ENCODE measurements around the gene EXOC2.
"Not testable (repeated sequence)": the region's sequence is repeated elsewhere in the genome, so short reads cannot be mapped to it uniquely, and the experiment has no call there.

Gene EXOC2

GRCh38 chr6:593139-593906 is 99.6 kb downstream of the EXOC2 start:
- DNase-seq (ENCODE audit: low spot score), result peak; percentile 33
- peak; percentile 68 for FAIRE-seq

- FAIRE-seq (no peak), DNase-seq (ENCODE audit: low spot score) (no peak)
These were observed 103.8 kb downstream of the EXOC2 start for GRCh38 chr6:589090-589489.

GRCh38 chr6:586553-586952 is 106.4 kb downstream of the EXOC2 start:
- DNase-seq (ENCODE audit: low spot score) (no peak), FAIRE-seq (no peak)

- FAIRE-seq (no peak), DNase-seq (ENCODE audit: low spot score) (no peak)
These were observed 109.3 kb downstream of the EXOC2 start for GRCh38 chr6:583635-584034.

- DNase-seq (ENCODE audit: low spot score), result no peak
- no peak for FAIRE-seq
These were observed 109.8 kb downstream of the EXOC2 start for GRCh38 chr6:583116-583515.

- no peak for DNase-seq (ENCODE audit: low spot score)
- no peak for FAIRE-seq
These were observed 110.6 kb downstream of the EXOC2 start for GRCh38 chr6:582370-582769.

GRCh38 chr6:579339-579738 is 113.6 kb downstream of the EXOC2 start:
- DNase-seq (ENCODE audit: low spot score) (no peak), FAIRE-seq (no peak)

GRCh38 chr6:572596-573265 is 120.2 kb downstream of the EXOC2 start:
- no peak for FAIRE-seq

GRCh38 chr6:571892-572291 is 121.0 kb downstream of the EXOC2 start:
- DNase-seq (ENCODE audit: low spot score) (no peak), FAIRE-seq (no peak)

More at GRCh38 chr6:572596-573265, 120.2 kb downstream of the EXOC2 start:
- no peak for DNase-seq (ENCODE audit: low spot score)

- DNase-seq (ENCODE audit: low spot score) (no peak), FAIRE-seq (no peak)
These were observed 122.1 kb downstream of the EXOC2 start for GRCh38 chr6:570825-571224.

GRCh38 chr6:568954-569523 is 123.9 kb downstream of the EXOC2 start:
- no peak for DNase-seq (ENCODE audit: low spot score)
- FAIRE-seq, result no peak

GRCh38 chr6:568085-568484 is 124.9 kb downstream of the EXOC2 start:
- FAIRE-seq, result no peak
- DNase-seq (ENCODE audit: low spot score), result no peak

GRCh38 chr6:563863-564262 is 129.1 kb downstream of the EXOC2 start:
- DNase-seq (ENCODE audit: low spot score) (no peak), FAIRE-seq (no peak)

- DNase-seq (ENCODE audit: low spot score) (no peak), FAIRE-seq (no peak)
These were observed 130.8 kb downstream of the EXOC2 start for GRCh38 chr6:562052-562676.

GRCh38 chr6:561335-561734 is 131.6 kb downstream of the EXOC2 start:
- not testable (repeated sequence) for DNase-seq (ENCODE audit: low spot score); FAIRE-seq

GRCh38 chr6:558959-559358 is 134.0 kb downstream of the EXOC2 start:
- FAIRE-seq, result no peak
- no peak for DNase-seq (ENCODE audit: low spot score)

GRCh38 chr6:558089-558488 is 134.8 kb downstream of the EXOC2 start:
- DNase-seq (ENCODE audit: low spot score) (no peak), FAIRE-seq (no peak)

GRCh38 chr6:551829-552350 is 141.0 kb downstream of the EXOC2 start:
- FAIRE-seq (no peak), DNase-seq (ENCODE audit: low spot score) (no peak)

GRCh38 chr6:551405-551804 is 141.5 kb downstream of the EXOC2 start:
- FAIRE-seq (no peak), DNase-seq (ENCODE audit: low spot score) (no peak)

GRCh38 chr6:549906-550305 is 143.0 kb downstream of the EXOC2 start:
- DNase-seq (ENCODE audit: low spot score) (no peak), FAIRE-seq (no peak)

GRCh38 chr6:548517-548916 is 144.4 kb downstream of the EXOC2 start:
- DNase-seq (ENCODE audit: low spot score) (no peak), FAIRE-seq (no peak)

- DNase-seq (ENCODE audit: low spot score) (no peak), FAIRE-seq (no peak)
These were observed 144.8 kb downstream of the EXOC2 start for GRCh38 chr6:548091-548490.

All from RCC 7860 (cell line).